Cardiac muscle cell (in vitro differentiated cells and primary cell): Measurements from ENCODE around the gene PAX6. TPM values are rescaled to one million over a fixed set of nuclear protein-coding genes. Genes with fewer than 3 reads are reported as not detected.

ENCODE experiments used
- DNase-seq, 2 donors: peaks; one replicate each; pipeline versions ENCODE4 v3.0.0 to v3.0.0-alpha.2; 2010 to 2017; ENCODE audit warnings: low read depth in 1 of 2, low spot score in 1 of 2
- H3K27ac ChIP-seq: fragments of 200-600 bp; sonication (generic); 2 replicates; pipeline ENCODE4 v1.5.1; 2016
- H3K27me3 ChIP-seq: fragments of 200-600 bp; sonication (generic); 2 replicates; pipeline ENCODE4 v1.6.0; 2016; ENCODE audit warnings: control low read depth
- H3K36me3 ChIP-seq: fragments of 200-600 bp; sonication (generic); 2 replicates; pipeline ENCODE4 v1.5.1; 2016; ENCODE audit warnings: control low read depth
- H3K4me1 ChIP-seq: fragments of 200-600 bp; sonication (generic); 2 replicates; pipeline ENCODE4 v1.8.1; 2017; ENCODE audit warnings: low read depth, mild to moderate bottlenecking, mixed run types
- H3K4me3 ChIP-seq: fragments of 200-600 bp; sonication (generic); 2 replicates; pipeline ENCODE4 v1.5.1; 2016; ENCODE audit warnings: mild to moderate bottlenecking
- H3K9me3 ChIP-seq: fragments of 200-600 bp; sonication (generic); 2 replicates; pipeline ENCODE4 v1.5.1; 2017; ENCODE audit warnings: low read depth, mild to moderate bottlenecking, control low read depth
- polyA plus RNA-seq: library from polyadenylated mRNA; unstranded; fragments of >200 nt; fragmentation: Nextera tagmentation; extraction: Ambion mirVana; gene quantifications from 2 replicates; pipeline ENCODE4 v1.2.1, GENCODE V29; 2016
- total RNA-seq: library from RNA; depleted of rRNA; stranded (reverse); fragments of >200 nt; gene quantifications from 2 replicates; pipeline ENCODE4 v1.2.3, GENCODE V29; 2016
- TF ChIP-seq, protein P1 (sequence below): IDR thresholded peaks from 2 replicates; pipeline ENCODE4 v1.5.1; 2012; ENCODE audit warnings: low read depth, mild to moderate bottlenecking, low read length

Gene PAX6
- total and polyA plus RNA-seq, 2 experiments from 2014 or later, result 0.56 to 1.1 TPM

DNA sequence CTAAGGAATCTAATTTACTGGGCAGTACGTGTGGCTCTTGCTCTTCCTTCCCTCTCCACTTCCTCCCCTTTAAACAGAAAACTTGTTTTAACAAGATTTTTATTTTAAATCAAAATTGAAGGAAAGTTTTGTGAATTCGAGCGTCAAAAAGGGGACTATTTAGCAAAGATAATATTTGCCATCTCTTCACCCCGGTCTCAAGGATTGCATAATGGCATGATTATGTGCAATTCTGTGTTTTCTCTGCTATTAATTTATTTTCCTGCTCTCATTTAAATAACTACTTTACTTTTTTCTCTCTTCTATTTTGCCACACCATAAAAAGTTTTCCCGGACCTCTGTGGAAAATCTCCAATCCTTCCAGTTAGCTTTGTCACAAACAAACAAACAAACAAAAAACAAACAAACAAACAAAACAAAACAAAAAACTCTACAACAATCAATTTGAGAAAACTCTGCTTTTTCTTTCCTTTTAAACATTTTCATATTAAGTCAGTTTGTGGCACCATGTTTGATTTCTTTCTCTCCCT lies 10.2 kb upstream of the PAX6 start:
- no peak for DNase-seq
- no peaks in the 10 kb centered on the region for H3K9me3 ChIP-seq
- TF ChIP-seq, protein P1, sequence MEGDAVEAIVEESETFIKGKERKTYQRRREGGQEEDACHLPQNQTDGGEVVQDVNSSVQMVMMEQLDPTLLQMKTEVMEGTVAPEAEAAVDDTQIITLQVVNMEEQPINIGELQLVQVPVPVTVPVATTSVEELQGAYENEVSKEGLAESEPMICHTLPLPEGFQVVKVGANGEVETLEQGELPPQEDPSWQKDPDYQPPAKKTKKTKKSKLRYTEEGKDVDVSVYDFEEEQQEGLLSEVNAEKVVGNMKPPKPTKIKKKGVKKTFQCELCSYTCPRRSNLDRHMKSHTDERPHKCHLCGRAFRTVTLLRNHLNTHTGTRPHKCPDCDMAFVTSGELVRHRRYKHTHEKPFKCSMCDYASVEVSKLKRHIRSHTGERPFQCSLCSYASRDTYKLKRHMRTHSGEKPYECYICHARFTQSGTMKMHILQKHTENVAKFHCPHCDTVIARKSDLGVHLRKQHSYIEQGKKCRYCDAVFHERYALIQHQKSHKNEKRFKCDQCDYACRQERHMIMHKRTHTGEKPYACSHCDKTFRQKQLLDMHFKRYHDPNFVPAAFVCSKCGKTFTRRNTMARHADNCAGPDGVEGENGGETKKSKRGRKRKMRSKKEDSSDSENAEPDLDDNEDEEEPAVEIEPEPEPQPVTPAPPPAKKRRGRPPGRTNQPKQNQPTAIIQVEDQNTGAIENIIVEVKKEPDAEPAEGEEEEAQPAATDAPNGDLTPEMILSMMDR, result no peak
- H3K4me1 ChIP-seq, result no peaks in the 10 kb centered on the region
- no peak overlapping the region for H3K4me3 ChIP-seq
- H3K27ac ChIP-seq, result no peak overlapping the region
- no peaks in the 10 kb centered on the region for H3K36me3 ChIP-seq
- H3K27me3 ChIP-seq, result peaks cover 100% of the 10 kb centered on the region

DNA sequence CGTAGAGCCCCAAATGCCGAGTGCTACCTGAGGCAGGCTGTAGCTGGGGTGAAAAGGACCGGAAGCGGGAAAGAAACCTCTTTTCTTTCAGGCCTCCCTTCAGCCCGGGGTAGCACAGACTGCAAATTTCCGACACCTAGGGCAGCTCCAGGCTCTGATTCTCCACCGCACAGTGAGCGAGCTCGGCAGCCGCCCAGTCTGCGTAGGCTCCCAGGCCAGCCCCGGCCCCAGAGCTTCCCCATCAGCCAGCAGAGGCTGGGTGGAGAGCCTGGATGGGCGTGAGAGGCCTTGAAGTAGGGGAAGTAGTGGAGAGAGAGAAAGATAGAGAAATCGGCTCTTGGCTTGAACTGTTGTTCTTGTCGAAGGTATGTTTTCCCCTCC lies 9.3 kb upstream of the PAX6 start:
- H3K27me3 ChIP-seq, result peaks cover 100% of the 10 kb centered on the region

DNA sequence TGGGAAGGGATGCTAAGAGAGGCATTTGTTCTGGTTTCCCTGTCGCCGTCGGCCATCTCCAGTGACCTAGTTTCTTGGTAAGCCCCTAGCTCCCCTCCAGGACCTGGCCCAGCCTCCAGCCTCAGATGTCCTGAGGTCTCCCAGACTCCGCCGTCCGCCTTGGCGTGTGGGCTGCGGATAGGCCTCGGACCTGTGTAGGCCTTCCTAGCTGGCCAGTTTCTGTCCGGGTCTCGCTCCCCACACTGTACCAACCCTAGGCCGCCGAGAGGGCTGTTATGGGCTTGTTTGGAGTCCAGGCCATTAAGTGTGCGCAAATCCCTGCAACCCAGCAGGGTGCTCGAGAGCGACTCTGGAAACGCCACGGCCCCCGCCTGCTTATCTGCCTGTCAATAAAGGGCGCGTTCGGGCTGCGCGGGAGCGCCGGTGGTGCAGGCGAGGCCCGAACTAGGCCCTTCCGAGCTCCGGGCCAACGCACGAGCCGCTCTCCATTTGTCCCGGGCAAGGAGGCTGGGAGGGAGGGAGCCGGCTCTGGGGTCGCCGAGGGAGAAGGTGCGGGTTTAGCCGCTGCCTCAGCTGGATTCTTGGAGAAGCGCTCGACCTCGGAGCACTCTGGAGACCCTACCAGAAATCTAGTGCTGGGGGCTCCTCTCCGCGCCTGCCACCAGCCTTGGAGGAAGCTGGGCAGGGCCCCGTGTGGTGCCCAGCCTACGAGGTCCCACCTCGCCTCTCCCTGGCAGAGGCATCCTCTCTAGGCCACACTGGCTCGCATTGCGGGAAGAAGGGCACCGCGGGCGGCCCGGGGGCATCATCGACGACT lies 8.7 kb upstream of the PAX6 start:
- Histone ChIP-seq H3K4me1 (no peaks in the 10 kb centered on the region), H3K4me3 (no peak overlapping the region), H3K36me3 (no peaks in the 10 kb centered on the region), H3K27ac (no peak overlapping the region), H3K9me3 (no peaks in the 10 kb centered on the region), H3K27me3 (peaks cover 100% of the 10 kb centered on the region)
- DNase-seq, result no peak
- TF ChIP-seq, protein P1, result no peak

More for the DNA sequence above, 9.3 kb upstream of the PAX6 start:
- TF ChIP-seq, protein P1, result no peak
- Histone ChIP-seq H3K9me3 (no peaks in the 10 kb centered on the region), H3K4me3 (no peak overlapping the region), H3K36me3 (no peaks in the 10 kb centered on the region), H3K27ac (no peak overlapping the region), H3K4me1 (no peaks in the 10 kb centered on the region)
- DNase-seq, result no peak

DNA sequence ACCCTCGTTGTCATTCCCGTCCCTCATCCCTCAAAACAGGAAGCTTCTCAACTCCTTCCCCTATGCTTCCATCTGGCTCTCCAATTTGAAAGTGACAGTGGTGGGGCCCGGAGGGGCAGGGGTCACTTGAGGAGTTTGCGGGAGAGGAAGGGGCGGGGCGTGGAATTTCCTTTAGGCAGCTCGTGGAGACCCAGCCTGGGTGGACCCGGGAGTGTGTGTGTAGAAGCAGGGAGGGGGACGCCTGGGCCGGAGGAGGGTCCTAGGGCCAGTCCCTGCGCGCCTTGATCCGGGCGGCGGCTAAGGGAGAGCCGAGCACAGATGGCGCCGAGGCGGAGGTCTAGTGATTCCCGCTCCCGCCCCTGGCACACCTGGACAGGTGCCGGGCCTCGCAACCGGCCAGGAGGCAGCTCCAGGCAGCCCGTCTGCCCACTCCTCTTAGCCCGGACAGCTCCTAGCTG lies 7.8 kb upstream of the PAX6 start:
- TF ChIP-seq, protein P1, result no peak
- Histone ChIP-seq H3K36me3 (no peaks in the 10 kb centered on the region), H3K27me3 (peaks cover 100% of the 10 kb centered on the region), H3K4me1 (no peaks in the 10 kb centered on the region), H3K9me3 (no peaks in the 10 kb centered on the region), H3K27ac (no peak overlapping the region), H3K4me3 (no peak overlapping the region)
- no peak for DNase-seq

DNA sequence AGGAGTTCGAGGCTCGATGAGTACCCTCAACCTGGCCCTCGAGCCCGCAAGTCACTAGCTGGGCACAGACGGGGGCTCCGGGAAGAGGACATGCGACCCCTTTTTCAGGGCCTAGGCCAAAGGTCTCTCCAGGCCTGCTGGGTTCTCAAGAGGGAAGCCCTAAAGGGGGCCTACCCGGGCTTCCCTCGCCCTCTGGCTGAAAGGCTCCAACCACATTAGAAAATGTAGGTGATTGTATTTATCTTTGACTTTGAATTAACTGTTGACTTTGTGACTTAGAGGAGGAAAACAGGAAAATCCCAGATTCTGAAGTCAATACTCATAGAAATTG lies 7.3 kb upstream of the PAX6 start:
- no peak overlapping the region for H3K4me3 ChIP-seq
- no peaks in the 10 kb centered on the region for H3K4me1 ChIP-seq
- TF ChIP-seq, protein P1, result no peak
- H3K27me3 ChIP-seq, result peaks cover 100% of the 10 kb centered on the region
- no peaks in the 10 kb centered on the region for H3K9me3 ChIP-seq
- H3K36me3 ChIP-seq, result no peaks in the 10 kb centered on the region
- DNase-seq, result no peak
- H3K27ac ChIP-seq, result no peak overlapping the region
